HG02763 (cell line): ENCODE results near the gene TRPM3.
"Not testable (repeated sequence)": the region's sequence is repeated elsewhere in the genome, so short reads cannot be mapped to it uniquely, and the experiment has no call there.

Source experiments
- ATAC-seq: cut with Tn5 transposase; IDR thresholded peaks from one replicate; pipeline ENCODE4 v1.9.1; 2021; ENCODE audit warnings: mild to moderate bottlenecking, moderate library complexity; ENCODE audit not compliant: unreplicated experiment

Gene TRPM3

DNA sequence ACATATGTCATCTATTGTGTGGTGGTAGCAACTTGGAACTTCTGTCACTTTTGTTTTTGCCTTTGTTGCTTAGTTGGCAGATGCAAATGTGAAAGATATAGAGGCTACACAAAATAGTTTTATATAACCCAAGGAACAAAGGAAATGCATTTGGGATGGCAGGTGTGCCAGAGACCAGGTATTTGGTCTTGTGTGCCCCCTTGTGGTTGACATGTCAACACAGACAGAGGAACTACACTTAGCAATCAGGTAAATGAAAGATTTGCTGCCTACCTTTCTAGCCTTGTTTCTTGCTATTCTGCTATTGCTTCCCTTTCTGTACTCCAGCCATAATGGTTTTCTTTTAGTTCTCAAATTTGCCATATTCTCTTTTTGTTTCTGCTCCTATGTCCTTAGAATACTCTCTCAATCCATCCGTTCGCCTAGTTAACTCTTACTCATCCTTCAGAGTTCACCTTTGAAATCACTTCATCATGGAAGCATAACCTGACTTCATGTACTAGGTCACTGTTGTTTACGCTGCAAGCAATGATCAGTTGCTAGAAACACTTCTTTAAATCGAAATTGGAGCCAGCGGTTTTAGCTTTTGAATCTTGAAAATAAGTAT, 119.5 kb downstream of the TRPM3 start:
- ATAC-seq: no peak

DNA sequence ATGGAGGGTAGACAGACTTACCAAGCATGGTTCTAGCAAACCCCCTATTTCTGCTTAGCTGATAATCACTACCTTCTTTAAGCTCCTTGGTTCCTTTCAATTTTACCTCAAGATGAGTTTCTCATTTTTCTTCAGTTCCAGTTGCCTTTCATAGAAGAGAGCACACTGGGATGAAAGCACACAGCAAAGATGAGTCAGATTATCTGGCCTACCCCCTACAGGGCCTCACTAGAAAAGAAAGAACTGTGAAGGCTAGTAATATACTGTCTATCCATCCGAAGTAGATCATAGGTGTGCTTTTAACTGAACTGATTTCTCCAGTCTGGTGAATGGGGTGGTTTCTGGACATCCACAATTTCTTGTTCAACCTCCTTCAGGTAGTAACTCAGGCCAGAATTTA, 122.5 kb downstream of the TRPM3 start:
- ATAC-seq: no peak

GRCh38 chr9:70995511-70995910, 125.9 kb downstream of the TRPM3 start:
- no peak for ATAC-seq

- no peak for ATAC-seq
These were observed 126.8 kb downstream of the TRPM3 start for GRCh38 chr9:70994582-70994981.

- ATAC-seq: no peak
These were observed 132.9 kb downstream of the TRPM3 start for GRCh38 chr9:70988551-70988950.

DNA sequence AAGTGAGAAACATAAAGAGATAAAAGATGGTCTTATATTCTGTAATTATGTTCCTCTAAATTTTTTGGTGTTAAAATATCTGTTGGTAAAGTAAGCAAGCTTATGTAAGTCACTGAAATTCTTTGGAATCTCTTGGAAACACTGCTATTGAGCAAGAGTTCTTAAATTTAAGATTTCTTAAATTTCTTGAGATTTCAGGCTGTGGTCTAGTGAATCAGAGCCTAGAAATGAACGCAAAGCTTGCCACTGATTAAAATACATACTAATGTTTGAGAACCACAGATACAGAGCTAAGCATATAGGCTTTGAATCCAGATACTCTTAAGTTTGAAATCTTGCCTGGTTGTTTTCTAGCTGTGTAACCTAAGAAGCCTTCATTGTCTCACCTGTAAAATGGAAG, 133.4 kb downstream of the TRPM3 start:
- no peak for ATAC-seq

DNA sequence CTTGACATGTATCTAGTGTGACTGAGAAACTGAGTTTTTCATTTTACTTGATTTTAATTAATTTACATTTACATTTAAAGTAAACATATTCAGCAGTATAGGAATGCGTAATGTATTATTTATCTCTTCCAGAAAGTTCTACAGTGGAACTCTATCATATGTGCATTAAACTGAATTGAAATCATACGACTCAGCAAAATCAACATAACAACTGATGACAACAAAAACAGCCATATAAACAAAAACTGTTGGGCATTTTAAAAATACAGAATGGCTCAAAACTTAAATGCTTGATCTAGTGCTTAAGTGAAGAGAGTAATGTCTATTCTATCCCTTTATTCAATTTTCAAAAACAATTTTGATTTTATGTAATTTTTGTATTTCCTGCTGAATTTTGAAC, 134.4 kb downstream of the TRPM3 start:
- no peak for ATAC-seq

DNA sequence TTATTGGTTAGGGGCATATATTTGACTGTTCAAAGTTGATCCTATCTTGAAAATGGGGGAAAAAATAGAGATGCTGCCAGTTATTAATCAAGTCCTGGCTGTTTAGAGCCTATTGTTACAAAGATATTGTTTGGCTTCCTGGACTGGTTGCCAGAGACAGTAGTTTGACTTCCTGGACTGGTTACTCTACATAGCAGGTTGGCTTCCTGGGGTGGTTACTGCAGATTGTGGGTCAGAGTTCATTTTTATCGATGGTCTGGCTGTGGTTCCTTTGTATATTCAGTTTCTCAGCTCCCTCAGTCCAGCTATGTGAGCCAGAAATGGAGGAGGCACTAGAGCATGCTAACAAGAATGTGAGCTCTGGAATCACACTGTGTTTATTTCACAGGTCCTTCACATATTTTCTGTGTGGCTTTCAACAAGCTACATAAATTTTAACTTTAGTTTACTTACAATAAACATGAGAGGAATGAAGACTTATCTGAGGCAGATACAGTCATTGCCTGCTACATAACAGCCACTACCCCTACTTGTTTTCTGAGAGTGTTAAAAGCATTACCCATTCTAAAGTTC, 137.6 kb downstream of the TRPM3 start:
- no peak for ATAC-seq

GRCh38 chr9:70981312-70981711, 140.1 kb downstream of the TRPM3 start:
- no peak for ATAC-seq

- ATAC-seq: no peak
These were observed 141.5 kb downstream of the TRPM3 start for GRCh38 chr9:70979966-70980365.

GRCh38 chr9:70978085-70978484, 143.3 kb downstream of the TRPM3 start:
- ATAC-seq: no peak

GRCh38 chr9:70975821-70976220, 145.6 kb downstream of the TRPM3 start:
- ATAC-seq: no peak

GRCh38 chr9:70971723-70972122, 149.7 kb downstream of the TRPM3 start:
- ATAC-seq: no peak

DNA sequence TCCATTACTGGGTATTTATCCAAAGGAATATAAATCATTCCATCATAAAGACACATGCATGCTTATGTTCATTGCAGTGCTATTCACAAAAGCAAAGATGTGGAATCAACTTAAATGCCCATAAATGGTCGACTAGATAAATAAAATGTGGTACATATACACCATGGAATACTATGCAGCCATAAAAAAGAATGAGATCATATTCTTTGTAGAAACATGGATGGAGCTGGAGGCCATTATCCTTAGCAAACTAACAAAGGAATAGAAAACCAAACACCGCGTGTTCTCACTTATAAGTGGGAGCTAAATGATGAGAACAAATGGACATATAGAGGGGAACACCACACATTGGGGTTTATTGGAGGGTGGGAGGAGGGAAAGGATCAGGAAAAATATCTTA, 155.0 kb downstream of the TRPM3 start:
- ATAC-seq: not testable (repeated sequence)

DNA sequence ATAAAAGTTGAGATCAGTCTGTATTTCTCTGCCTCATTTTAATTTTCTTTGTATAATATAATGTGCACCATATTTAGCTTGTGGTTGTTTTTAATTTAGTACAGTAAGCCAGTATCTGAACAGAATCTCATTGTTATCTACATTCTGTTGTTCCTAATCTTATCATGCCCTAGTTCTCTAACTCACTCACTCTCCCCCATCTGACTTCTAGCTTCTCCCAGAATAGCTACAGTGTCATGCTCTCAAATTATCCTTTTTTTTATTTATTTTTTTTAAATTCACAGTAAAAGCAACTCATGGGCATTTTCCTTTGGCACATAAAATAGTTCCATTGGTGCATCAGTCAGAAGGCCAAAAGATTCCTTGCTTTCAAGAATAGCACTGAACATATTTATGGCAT, 156.6 kb downstream of the TRPM3 start:
- ATAC-seq: no peak

DNA sequence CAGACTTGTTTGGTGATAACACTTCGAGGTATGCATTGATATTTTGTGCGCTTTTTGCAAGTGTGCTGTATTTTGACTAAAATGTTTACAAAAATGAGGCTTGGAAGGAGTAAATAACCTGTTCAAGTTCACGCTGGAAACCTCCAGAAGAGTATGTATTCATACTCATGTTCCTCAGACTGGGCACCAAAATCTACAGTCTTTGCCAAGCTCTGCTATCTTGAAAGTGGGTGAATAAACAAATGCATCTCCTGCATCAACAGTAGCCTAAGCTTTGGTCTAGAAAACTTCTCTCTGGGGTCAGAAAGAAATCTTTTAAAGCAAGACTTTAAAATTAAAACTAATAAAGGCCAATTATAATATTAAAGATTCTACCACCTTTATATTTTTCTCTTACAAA, 157.9 kb downstream of the TRPM3 start:
- ATAC-seq: no peak

DNA sequence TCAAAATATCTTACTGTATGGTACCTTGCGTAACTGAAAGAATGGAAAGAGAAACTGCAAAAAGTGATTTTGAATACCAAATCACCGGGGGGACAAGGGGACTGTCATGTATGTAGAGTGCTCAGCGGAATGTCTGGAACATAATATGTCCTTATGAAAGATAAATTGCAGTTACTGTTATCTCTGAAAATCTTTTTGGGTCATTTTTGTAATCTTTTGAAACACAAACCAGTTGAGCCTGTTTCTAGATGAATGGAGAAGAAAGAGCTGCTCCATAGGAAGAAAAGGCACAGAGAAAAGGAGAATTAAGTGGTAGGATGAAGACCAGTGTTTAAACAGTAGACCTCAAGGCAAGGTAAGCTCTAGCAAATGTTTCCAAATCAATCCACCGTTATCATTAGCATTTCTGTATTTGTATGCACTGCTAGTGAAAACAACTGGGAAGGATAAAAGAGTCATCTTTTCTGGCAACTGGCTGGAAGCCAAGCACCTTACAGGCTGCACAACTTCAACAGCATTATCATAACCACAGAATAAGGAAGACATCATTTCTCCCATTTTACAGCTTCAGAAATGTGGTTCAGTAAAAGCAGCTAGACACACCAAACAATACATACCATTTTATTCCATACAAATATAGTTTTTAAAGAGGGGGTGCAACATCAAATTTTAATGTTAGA, 158.5 kb downstream of the TRPM3 start:
- no peak for ATAC-seq

GRCh38 chr9:70959366-70959765, 162.1 kb downstream of the TRPM3 start:
- no peak for ATAC-seq

DNA sequence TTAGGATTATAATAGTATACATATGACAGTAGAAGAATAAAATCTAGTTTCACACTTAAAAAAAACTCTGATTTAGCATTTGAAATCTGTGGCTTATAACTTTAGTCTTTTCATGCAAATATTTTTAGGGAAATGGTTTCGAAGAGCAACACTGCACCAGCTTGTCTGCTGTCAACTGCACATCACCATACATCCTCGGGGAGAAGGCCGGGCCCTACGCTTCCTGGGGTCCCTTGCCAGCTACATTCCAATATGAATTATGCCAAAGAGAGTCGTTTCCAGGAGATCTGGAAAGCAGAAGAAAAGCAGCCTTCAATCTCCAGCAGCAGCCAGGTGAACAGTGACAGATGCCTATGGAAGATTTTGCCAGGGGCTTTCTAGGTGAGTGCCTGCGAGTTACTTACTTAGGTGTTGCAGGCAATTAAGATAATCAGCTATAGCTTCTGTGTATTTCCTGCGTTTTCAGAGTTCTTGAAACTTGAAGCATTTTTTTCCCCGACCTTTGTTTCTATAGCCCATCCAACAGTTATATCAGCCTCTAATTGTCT, 166.8 kb downstream of the TRPM3 start:
- ATAC-seq: no peak

- no peak for ATAC-seq
These were observed 167.3 kb downstream of the TRPM3 start for GRCh38 chr9:70954126-70954525.

DNA sequence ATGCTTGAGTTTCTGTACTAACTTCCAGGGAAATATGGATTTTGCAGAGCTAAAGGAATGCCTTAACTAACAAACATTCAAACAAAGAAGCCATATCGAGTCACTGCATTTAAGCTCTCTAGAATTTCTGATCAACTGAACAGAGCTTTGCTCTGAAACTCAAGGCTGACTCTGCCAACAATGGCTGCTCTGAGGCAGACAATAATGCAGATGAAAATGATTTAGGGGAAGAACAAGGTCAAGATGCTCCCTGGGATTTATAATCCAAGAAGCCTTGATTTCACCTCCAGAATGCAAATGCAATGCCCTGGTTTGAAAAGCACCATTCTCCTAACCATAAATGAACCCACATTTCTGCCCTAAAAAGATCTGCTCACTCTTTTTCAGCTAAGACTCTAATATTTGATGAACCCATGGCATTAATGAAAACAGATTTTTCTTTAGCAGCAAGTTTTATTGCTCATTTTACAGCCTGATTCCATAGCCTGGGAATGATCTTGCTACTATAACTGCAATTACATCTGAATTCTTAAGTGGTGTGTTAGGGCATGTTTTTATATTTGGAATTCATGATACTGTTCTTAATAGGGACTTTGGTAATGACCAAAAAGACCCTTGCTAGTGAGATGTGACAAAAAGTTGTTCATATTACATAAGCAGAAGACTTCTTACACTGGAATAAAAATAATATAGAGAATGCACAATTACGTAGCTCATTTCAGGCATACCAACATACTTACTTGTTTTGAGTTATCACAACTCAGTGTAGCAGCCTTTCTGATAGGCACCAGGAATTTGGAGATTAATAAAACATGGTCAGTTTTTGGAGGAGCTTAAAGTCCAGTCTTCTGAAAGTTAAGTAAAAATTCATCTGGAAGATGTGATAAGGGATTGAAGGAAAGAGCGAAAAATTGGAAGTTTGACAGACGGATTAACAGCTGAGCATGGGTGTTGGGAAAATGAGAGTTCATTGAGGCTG, 169.4 kb downstream of the TRPM3 start:
- ATAC-seq: no peak
